NCI-H2029 (cell line): ENCODE data around the gene LRRTM3.

Experiments
- DNase-seq: peaks from one replicate; lab custom pipeline; 2025; lab: John Stamatoyannopoulos, UW

LRRTM3 gene

GRCh38 chr10:66925896-66926715 is at the start of gene LRRTM3:
Gene LRRTM3 (plus strand): TSS chr10:66926036.
- DNase-seq, result no peak

- no peak for DNase-seq
Measured at GRCh38 chr10:66877361-66877760, 48.5 kb upstream of the LRRTM3 start.

- no peak for DNase-seq
Measured at GRCh38 chr10:66880292-66880691, 45.5 kb upstream of the LRRTM3 start.

GRCh38 chr10:66880826-66881225 is 45.0 kb upstream of the LRRTM3 start:
- no peak for DNase-seq

GRCh38 chr10:66881814-66882213 is 44.0 kb upstream of the LRRTM3 start:
- no peak for DNase-seq

GRCh38 chr10:66882271-66882670 is 43.6 kb upstream of the LRRTM3 start:
- no peak for DNase-seq

GRCh38 chr10:66886848-66887247 is 39.0 kb upstream of the LRRTM3 start:
- no peak for DNase-seq

- no peak for DNase-seq
Measured at GRCh38 chr10:66888237-66888636, 37.6 kb upstream of the LRRTM3 start.

- no peak for DNase-seq
Measured at GRCh38 chr10:66892871-66893270, 33.0 kb upstream of the LRRTM3 start.

- no peak for DNase-seq
Measured at GRCh38 chr10:66910671-66911070, 15.2 kb upstream of the LRRTM3 start.

GRCh38 chr10:66916030-66916429 is 9.8 kb upstream of the LRRTM3 start:
- DNase-seq, result no peak

GRCh38 chr10:66917104-66917503 is 8.7 kb upstream of the LRRTM3 start:
- no peak for DNase-seq

- no peak for DNase-seq
Measured at GRCh38 chr10:66919248-66919647, 6.6 kb upstream of the LRRTM3 start.

GRCh38 chr10:66924674-66925345 is 1.0 kb upstream of the LRRTM3 start:
- DNase-seq, result no peak

GRCh38 chr10:66925373-66925772 is 463 bp upstream of the LRRTM3 start:
- DNase-seq, result no peak

GRCh38 chr10:66926841-66927240 is 1.0 kb downstream of the LRRTM3 start:
- no peak for DNase-seq

- DNase-seq, result no peak
Measured at GRCh38 chr10:66927251-66927935, 1.6 kb downstream of the LRRTM3 start.

- DNase-seq, result no peak
Measured at GRCh38 chr10:66927971-66928770, 2.3 kb downstream of the LRRTM3 start.

GRCh38 chr10:66928776-66929175 is 2.9 kb downstream of the LRRTM3 start:
- no peak for DNase-seq

GRCh38 chr10:66929375-66929774 is 3.5 kb downstream of the LRRTM3 start:
- no peak for DNase-seq

- DNase-seq, result no peak
Measured at GRCh38 chr10:66931340-66931948, 5.6 kb downstream of the LRRTM3 start.

- no peak for DNase-seq
Measured at GRCh38 chr10:66931949-66932343, 6.1 kb downstream of the LRRTM3 start.
